HG03521 (cell line): ENCODE data around the gene TPCN2.
"Not testable (repeated sequence)": the region's sequence is repeated elsewhere in the genome, so short reads cannot be mapped to it uniquely, and the experiment has no call there.

ENCODE experiments used
- ATAC-seq: cut with Tn5 transposase; IDR thresholded peaks from one replicate; pipeline ENCODE4 v1.9.1; 2021; ENCODE audit warnings: mild to moderate bottlenecking, moderate library complexity; ENCODE audit not compliant: unreplicated experiment

TPCN2 gene

GRCh38 chr11:69141742-69142141 is 93.0 kb downstream of the TPCN2 start:
- ATAC-seq = no peak

GRCh38 chr11:69142895-69143294 is 94.2 kb downstream of the TPCN2 start:
- no peak for ATAC-seq

GRCh38 chr11:69144316-69145049 is 95.8 kb downstream of the TPCN2 start:
- ATAC-seq = no peak

- ATAC-seq = no peak
Measured at GRCh38 chr11:69145050-69145380, 96.3 kb downstream of the TPCN2 start.

GRCh38 chr11:69148377-69148762 is 99.6 kb downstream of the TPCN2 start:
- ATAC-seq = no peak

- ATAC-seq = no peak
Measured at GRCh38 chr11:69148806-69149205, 100.1 kb downstream of the TPCN2 start.

- not testable (repeated sequence) for ATAC-seq
Measured at GRCh38 chr11:69149338-69150045, 100.8 kb downstream of the TPCN2 start.

GRCh38 chr11:69150175-69150574 is 101.4 kb downstream of the TPCN2 start:
- no peak for ATAC-seq

GRCh38 chr11:69151836-69152235 is 103.1 kb downstream of the TPCN2 start:
- no peak for ATAC-seq

GRCh38 chr11:69152733-69153421 is 104.1 kb downstream of the TPCN2 start:
- ATAC-seq = no peak

GRCh38 chr11:69153661-69154060 is 104.9 kb downstream of the TPCN2 start:
- ATAC-seq = no peak

GRCh38 chr11:69154211-69154913 is 105.6 kb downstream of the TPCN2 start:
- ATAC-seq = no peak

- no peak for ATAC-seq
Measured at GRCh38 chr11:69154938-69155301, 106.2 kb downstream of the TPCN2 start.

GRCh38 chr11:69155302-69156234 is 106.8 kb downstream of the TPCN2 start, which contains the start of gene SMIM38:
TSS of gene SMIM38 (plus strand) at chr11:69155935. CDS start at chr11:69157847, 1,912 bp downstream.
- ATAC-seq = no peak

- ATAC-seq = no peak
Measured at GRCh38 chr11:69156235-69156639, 107.5 kb downstream of the TPCN2 start.

GRCh38 chr11:69156673-69157155 is 108.0 kb downstream of the TPCN2 start:
- no peak for ATAC-seq

GRCh38 chr11:69157156-69157821 is 108.6 kb downstream of the TPCN2 start:
- no peak for ATAC-seq

GRCh38 chr11:69157822-69158231 is 109.1 kb downstream of the TPCN2 start:
- ATAC-seq = no peak

- no peak for ATAC-seq
Measured at GRCh38 chr11:69158301-69159149, 109.8 kb downstream of the TPCN2 start.
